GM12872 (cell line): ENCODE data around the gene CELSR3.

Experiments used
- TF ChIP-seq, protein P1 (sequence below): IDR thresholded peaks from 3 replicates; pipeline ENCODE4 v1.5.1; 2011; ENCODE audit warnings: low read depth, mild to moderate bottlenecking, low read length, moderate library complexity; ENCODE audit not compliant: insufficient read depth

CELSR3 gene

DNA sequence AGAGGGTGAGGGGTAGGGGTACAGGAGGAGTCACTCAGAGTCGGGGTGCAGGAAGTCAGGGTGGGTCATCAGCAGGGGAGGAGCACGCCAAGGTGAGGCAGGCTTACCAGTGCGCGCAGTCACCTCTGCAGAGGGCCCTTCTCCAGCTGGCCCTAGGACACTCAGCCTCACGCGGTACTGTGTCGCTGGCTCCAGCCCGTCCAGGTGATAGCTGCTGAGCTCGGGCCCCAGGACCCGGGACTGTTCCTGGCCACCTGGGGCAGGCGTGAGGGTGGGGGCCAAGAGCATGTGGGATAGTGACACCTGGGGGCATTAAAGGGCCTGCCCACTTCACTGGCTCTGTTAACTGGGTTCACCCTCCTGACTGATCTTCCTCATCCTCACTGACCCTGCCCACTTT lies 75.0 kb downstream of the CELSR3 start:
- TF ChIP-seq, protein P1, sequence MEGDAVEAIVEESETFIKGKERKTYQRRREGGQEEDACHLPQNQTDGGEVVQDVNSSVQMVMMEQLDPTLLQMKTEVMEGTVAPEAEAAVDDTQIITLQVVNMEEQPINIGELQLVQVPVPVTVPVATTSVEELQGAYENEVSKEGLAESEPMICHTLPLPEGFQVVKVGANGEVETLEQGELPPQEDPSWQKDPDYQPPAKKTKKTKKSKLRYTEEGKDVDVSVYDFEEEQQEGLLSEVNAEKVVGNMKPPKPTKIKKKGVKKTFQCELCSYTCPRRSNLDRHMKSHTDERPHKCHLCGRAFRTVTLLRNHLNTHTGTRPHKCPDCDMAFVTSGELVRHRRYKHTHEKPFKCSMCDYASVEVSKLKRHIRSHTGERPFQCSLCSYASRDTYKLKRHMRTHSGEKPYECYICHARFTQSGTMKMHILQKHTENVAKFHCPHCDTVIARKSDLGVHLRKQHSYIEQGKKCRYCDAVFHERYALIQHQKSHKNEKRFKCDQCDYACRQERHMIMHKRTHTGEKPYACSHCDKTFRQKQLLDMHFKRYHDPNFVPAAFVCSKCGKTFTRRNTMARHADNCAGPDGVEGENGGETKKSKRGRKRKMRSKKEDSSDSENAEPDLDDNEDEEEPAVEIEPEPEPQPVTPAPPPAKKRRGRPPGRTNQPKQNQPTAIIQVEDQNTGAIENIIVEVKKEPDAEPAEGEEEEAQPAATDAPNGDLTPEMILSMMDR = no peak
